HG03442 (cell line): Measurements from ENCODE around the gene LMF1.
"Not testable (repeated sequence)": the region's sequence is repeated elsewhere in the genome, so short reads cannot be mapped to it uniquely, and the experiment has no call there.

Experiments used
- ATAC-seq: cut with Tn5 transposase; IDR thresholded peaks from one replicate; pipeline ENCODE4 v1.9.1; 2021; ENCODE audit warnings: mild to moderate bottlenecking, moderate library complexity; ENCODE audit not compliant: unreplicated experiment

Gene LMF1

DNA sequence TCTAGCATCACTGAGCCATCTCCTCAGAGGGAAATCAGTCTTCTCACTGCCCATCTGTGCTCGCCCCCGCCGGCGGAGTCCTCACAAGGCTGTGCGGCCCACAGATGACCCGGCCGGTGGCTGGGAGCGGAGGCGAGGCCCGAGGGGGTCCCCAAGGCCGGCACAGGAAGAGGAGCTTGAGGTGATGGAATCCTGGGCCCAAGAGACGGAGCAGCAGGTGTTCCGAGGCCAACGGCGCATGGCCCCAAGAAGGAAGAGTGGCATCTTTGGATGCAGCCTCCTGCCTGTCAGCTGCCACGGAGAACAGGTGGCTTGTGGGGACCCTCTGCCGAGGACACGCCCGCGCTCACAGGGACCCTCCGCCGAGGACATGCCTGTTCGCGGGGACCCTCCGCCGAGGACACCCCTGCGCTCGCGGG lies 97.5 kb downstream of the LMF1 start:
- ATAC-seq: no peak

DNA sequence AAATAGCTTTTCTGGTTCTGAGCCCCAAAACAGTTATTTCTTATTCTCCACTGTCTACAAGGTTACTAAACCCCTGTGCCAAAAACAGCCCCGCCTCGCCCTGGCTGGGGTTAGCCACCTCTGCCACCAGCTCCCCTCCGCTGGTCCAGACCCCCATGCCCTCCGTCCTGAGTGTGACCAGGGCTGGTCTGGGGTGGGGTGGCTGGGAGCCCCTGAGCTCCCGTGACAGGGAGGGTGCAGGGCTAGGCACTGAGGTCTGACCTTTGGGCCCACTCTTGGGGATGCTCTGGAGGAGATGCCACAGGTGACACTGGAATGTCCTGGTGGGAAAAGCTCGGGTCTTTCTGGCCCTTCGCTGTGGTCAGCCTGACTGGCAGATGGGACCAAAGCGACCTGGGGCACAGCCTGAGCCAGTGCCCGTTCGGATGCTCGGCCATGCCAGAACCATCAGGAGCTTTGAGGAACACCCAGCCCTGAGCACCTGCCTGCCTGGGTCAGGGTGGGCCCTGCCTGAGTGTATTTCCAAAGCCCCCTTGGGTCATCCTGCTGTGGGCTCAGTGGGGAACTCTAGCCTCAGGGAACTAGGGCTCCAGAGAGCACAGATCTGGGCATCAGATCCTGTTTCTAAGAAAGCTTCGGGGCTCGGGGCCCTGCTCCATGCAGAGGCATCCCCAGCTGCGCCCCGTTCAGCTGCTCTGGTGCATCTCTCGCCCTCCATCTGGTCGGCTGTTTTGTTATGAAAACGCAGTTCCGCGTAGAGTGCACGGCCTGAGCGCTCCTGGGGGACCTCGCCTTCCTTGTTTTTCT lies 98.1 kb downstream of the LMF1 start:
- no peak for ATAC-seq

DNA sequence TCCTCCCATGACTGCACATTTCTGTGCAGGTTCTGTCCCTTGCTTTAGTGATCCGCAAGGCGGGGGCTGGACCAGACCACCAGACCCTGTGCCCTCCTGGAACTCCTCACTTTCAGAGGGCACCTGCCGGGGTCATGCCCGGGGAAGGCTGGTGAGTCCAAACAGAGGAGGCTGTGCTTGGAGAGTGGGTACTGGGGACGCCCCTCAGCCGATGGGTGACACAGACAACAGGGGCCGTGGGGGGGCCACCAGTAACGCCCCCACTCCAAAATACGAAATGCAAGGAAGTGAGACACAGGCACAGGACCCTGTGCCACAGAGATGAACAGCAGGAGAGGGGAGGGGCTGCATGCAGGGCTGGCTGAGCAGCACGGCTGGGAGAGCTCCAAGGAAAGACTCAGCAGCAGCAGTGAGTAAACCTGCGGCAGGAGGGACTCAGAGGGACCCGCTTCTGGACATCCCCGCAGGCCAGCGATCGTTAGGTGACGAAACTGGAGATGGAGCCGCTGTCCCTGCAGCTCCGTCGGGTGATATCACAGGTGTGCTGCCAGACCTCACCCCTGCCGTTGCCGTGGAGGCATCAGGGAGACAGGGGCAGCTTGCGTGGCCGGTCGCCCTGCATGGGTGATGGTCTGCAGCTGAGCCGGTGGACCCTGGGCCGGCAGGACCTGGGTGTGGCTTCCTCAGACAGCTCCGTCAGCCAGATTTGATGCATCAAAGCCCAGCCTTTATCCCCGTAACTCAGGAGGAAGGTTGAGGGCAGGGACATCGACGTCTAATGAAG lies 99.0 kb downstream of the LMF1 start:
- no peak for ATAC-seq

DNA sequence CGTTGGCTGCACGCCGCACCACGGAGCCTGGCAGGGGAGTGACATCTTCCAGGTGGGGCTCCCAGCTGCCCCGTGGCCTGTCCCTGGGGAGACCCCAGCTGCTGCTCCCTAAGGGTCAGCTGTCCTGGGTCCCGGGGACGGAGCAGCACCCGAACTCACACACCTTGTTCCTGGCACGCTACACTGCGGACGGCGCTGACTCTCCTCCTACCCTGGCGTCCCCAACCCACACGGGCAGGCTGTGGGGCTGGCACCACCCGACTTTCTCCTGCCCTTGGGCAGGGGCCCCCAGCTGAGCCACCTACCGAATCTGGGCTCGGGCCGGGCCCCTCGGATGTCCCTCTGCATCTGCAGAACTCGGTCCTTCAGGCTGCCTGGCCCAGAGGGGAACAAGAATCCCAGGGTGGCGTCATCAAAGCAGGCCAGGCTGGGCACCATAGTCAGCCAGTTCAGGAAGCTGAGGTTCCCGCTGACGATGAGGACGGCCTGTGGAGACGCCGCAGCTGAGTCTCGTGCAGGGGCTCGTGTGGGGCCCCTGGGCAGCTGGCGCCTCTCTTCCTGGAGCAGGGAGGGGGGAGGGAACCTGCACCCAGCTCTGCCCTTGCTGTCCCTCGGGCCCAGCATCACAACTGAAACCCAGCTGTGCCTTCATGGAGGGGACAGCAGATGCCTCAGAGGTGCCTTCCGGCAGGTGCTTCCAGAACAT lies 99.8 kb downstream of the LMF1 start:
- no peak for ATAC-seq

DNA sequence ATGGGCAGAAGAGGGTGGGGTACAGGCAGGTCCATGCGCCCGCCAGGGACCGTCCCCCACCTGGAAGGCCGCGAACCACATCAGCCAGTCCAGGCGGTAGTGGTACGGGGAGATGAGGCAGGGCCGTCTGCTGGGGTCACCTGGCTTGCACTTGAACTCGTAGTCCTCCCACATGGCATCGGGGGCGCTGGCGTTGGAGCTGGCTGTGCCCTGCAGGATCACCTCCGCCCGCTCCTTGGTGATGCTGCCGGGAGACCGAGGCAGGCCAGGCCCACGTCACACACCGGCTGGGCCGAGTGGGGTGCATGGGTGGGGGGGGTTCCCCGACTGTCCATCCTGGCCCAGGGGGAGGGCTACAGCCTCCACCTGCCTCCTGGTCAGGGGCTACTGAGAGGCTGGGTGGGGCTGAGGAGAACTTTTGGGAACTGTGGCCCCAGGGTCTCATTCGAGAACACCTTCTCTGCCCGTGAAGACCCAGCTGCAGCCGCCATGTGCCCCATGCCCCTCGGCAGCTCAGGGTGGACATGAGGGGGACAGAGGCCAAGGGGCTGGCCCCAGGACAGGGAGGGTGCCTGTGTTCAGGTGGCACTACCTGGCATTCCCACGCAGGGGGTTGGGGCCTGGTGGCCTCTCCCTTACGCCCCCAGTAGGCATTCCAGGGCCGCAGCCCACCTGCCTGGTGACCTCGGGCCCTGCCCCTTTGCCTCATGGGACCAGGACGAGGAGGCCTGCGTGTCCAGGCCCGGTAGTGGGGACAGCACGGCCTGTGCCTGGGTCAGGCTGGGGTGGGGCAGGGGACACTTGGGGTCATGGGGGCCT lies 100.8 kb downstream of the LMF1 start:
- ATAC-seq: no peak

DNA sequence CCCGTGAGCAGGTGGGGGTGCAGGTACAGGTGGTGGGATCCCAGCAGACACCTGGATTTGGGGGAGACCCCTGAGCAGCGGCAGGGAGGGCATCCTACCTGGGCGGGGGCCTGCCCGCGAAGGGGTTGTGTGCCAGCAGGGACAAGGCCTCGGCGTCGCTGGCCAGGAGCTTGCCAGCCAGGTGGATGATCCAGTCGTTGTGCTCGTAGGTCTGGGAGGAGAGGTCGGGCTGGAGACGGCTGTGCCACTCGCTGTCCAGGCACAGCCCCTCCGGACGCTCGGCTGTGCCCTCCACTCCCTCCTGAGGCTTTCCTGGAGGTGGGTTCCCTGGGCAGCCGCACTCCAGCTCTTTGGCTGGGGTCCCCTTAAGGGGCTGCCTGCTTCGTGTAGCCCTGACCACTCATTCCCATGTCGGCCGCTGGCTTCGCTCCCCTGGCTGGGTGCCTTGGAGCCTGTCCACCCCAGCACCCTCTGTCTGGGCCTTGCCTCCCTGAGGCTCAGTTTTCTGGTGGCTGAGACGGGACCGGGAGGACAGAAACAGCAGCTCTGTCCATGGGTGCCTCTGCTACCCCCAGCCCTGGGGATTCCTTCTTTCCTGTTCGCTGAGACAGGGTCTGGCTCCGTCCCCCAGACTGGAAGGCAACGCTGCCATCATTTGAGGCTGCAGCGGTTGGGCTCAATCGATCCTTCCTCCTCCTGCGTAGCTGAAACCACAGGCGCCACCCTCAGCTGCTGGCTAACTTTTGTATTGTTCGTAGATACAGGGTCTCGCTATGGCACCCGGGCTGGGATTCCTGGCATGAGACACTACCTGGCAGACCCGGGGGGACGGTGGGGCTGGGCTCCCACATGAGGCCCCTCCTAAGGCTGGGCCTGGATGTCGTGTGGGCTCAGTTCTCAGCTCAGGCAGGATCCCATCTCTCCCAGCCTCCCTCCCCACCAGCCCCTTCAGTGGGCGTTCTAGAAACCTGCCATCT lies 101.7 kb downstream of the LMF1 start:
- ATAC-seq: no peak

DNA sequence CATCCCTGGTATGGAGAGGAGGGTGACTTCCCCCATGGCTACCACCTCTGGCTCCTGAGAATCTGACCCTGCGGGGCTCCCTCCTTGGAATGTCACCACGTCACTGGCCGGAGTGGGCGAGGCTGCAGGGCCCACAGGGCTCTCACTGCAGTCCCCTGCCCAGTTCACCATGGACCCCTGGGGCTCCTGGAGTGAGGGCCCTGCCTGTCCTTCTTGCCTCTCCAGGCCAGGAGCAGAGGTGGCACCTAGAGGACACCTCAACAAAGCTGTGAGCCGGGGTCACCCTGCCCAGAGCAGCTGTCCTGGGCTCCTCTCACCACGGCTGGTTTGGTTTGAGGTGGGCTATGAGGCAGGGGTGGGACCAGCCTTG lies 102.4 kb downstream of the LMF1 start:
- ATAC-seq: no peak

DNA sequence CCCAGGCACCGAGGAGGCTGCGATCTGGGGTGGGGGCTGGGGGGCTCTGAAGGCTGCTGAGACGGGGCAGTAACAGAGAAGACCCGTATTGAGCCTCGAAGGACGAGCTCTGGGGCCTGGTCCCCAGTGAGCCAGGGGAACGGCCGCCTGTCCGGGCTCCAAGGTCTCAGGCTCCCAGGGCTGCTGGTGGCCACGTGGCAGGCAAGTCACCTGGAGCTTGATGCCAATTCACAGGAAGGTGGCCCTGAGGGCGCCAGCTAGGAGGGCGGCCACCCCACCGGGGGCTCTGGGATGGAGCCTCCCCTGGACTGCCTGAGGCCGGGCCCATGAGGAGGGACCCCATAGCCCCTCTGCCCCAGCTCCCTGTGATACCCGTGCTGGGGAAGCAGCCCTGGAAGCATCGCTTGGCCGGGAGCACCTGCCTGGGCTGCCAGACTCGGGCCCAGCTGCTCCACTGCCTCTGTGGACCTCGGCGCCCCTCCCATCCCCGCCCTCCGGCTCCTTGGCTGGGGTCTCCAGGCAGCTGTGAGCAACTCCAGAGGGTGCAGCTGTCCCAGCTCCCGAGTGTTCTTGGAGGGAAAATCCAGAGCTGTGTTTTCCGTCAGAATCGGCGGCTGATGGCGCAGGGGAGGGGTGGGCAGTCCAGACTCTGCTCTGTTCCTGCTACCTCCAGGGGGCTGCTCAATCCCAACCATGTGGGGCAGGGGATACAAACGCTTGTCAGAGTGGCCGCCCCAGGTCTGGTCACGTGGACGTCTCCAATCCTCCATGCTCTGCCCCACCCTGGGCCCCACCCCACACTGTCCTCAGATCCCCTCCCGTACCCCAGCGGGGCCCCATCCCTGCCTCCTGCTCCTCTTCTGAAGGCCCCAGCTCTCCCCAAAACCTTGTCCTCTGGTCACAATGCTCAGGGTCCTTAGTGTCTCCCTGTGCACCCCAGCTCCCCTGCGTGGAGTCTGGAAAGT lies 103.1 kb downstream of the LMF1 start:
- ATAC-seq: no peak

DNA sequence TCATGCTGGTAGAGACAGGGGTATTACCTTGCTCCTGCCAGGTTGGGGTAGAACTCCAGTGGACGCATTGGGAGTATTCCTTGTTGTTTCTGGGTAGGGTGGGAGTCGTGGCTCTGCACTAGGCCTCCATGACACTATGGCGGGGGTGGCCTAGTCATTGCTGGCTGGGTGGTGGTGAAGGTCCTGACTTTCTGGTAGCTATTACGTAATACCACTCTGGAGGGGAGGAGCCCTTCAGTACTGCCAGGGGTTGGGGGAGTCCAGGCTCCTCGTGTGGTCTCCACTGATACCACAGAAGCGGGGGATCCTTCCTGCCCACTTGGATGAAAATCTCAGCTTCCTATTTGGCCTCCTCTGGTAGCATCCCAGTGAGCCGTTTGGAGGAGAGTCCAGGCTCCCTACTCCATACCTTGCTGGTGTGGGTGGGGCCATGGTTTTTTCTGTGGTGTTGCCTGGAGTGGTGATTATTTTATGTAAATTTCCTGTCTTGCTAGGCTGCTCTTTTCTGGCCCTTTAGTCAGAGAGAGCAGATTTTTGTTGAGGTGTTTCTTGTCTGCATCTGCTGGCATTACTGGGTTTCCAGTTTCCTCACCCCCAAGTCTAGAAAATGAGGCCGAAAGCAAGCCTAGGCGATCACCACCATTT lies 104.4 kb downstream of the LMF1 start:
- ATAC-seq: no peak

DNA sequence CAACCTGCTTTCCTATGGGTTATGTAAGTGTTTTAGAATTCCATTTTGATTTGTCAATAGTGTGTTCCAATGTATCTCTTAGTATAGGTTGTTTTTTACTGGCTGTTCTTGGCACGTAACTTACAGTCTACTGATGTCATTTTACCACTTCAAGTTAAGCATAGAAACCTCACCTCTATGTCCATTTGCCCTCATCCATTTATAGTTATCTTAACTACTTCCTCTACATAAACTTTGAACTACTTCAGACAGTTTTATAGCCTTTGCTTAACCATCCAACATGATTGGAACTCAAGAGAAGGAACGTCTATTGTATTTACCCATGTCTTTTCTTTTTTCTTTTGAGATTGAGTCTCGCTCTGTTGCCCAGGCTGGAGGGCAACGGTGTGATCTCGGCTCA lies 105.8 kb downstream of the LMF1 start:
- no peak for ATAC-seq

DNA sequence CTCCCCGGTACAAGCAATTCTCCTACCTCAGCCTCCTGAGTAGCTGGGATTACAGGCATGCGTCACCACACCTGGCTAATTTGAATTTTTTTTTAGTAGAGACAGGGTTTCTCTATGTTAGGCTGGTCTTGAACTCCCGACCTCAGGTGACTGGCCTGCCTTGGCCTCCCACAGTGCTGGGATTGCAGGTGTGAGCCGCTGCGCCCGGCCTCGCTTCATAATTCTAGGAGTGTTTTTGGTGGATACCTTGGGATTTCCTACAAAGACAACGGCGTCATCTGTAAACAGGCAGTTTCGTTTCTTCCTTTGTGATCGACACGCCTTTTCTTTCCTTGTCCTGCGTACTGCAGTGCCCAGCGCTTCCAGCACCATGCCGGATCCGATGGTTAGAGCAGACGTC lies 109.3 kb downstream of the LMF1 start:
- no peak for ATAC-seq

DNA sequence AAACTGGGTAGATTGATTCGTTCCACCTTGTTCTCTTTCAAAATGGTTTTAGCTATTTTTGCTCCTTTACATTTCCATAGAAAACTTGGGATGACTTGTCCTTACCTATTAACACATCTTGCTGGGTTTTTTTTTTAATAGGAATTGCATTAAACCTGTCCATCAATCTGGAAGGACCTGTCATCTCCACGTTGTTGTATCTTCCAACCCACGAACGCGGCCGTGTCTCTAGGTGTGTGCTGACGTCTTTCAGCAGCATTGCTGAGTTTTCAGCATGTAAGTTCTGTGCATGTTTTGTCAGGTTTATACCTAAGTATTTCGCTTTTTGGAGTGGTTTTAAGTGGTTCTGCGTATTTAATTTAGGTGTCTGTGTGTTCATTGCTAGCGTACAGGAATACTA lies 109.9 kb downstream of the LMF1 start:
- ATAC-seq: no peak

DNA sequence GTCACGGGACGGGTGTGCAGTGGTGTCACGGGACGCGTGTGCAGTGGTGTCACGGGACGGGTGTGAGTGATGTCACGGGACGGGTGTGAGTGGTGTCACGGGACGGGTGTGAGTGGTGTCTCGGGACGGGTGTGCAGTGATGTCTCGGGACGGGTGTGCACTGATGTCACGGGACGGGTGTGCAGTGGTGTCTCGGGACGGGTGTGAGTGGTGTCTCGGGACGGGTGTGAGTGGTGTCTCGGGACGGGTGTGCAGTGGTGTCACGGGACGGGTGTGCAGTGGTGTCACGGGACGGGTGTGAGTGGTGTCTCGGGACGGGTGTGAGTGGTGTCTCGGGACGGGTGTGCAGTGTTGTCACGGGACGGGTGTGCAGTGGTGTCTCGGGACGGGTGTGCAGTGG lies 111.8 kb downstream of the LMF1 start:
- ATAC-seq: not testable (repeated sequence)

DNA sequence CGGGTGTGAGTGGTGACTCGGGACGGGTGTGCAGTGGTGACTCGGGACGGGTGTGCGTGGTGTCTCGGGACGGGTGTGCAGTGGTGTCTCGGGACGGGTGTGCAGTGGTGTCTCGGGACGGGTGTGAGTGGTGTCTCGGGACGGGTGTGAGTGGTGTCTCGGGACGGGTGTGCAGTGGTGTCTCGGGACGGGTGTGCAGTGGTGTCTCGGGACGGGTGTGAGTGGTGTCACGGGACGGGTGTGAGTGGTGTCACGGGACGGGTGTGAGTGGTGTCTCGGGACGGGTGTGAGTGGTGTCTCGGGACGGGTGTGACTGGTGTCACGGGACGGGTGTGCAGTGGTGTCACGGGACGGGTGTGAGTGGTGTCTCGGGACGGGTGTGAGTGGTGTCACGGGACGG lies 112.3 kb downstream of the LMF1 start:
- ATAC-seq: not testable (repeated sequence)

DNA sequence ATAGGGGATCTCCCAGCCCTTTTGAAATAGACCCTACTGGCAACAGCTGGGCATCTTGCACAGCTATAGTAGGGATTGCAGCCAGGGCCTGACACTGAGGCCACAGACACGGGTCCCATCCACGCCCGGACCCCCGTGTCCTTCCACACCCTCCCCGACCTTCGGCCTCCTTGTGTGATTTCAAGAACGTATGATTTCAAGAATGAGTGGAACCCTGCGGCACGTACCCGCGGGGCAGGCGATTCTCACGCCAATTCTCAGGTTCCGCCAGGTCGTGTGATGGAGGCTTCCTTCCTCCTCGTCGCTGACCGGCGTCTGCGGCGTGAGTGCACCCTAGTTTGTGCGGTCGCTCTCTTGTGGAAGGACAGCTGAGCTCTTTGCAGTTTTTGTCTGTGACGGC lies 114.0 kb downstream of the LMF1 start:
- ATAC-seq: no peak

DNA sequence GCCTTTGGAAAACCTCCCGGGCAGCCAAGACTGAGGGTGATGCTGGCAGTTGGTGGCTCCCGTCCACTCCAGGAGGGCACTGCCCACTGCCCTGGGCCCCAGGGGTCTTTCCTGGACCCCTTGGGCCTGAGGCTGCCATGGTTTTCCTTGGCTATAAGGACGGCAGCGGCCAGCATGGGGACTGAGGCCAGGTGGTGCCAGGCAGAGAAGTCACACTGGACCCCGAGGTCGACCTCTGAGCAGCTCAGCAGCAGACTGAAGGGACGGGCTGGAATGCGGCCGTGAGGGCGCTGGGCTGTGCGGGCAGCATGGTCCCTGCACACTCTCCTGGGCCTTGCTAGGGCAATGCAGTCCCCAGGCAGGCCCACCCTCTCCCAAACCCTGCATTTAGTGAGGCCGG lies 114.7 kb downstream of the LMF1 start:
- no peak for ATAC-seq

DNA sequence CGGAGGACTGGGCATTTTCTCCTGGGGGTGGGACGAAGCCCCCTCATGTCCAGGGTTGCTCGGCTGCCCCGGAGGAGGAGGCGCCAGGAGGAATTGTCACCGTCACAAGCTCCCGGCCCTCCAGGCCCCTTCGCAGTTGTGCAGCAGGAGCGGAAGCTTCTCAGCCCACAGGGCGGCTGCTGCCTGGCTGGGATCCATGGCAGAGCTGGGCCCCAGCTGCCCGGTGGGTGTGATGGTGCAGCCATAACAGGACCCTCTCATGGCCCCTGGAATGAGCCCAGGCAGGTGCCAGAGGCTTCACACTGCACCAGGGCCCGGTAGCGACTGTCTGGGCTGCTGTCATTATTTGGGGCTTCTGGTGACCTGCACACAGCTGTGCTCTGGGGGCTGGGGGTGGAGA lies 115.3 kb downstream of the LMF1 start:
- no peak for ATAC-seq

DNA sequence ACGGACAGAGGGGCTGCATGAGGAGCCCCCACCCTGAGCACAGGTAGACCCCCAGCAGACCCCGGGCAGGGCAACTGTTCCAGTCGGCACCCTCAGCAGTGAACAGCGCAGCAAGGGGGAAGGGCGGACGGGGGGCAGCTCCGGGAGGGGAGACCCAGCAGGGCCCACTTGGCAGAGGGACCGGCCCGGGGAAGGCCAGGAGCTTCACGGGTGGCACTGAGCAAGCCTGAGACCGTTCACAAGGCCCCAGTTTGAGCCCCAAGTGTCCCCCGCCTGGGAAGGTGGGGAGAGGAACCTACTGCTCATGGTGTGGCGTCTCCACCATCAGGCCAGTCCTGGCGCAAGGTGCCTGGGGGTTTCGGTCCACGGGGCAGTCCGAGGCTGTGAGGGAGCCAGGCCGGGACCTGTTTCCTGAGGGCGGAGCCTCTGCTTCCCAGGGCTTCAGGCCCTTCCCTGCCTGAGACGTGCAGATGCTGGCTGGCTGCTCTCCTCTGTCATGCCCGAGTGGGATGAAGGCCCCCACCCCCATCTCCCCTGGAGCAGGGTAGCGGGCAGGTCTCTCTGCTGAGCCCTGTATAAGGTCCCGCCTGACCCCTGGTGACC lies 115.9 kb downstream of the LMF1 start:
- no peak for ATAC-seq
